Psoas muscle (tissue), 8 donors: ENCODE data around the gene UNK. TPM values are rescaled to one million over a fixed set of nuclear protein-coding genes. Genes with fewer than 3 reads are reported as not detected.

Source experiments
- ATAC-seq, 4 donors: fragments of 200-7000 bp; cut with Tn5 transposase; one replicate each; pipeline ENCODE4 v1.9.1; 2020; ENCODE audit warnings: moderate library complexity in 3 of 4, mild to moderate bottlenecking in 2 of 4
- DNase-seq, 2 donors: peaks; one replicate each; pipeline ENCODE4 v3.0.0-alpha.2; 2020
- H3K27ac ChIP-seq: fragments of 200-600 bp; one replicate; pipeline ENCODE4 v1.8.0; 2022
- H3K27me3 ChIP-seq, 3 donors: fragments of 200-600 bp in 1 of 3; one replicate each; pipeline versions ENCODE4 v1.6.1 to v1.8.0; 2013 to 2022; ENCODE audit warnings: low read length in 2 of 3, mild to moderate bottlenecking in 2 of 3, moderate library complexity in 1 of 3; ENCODE audit not compliant: insufficient read depth in 3 of 3
- H3K36me3 ChIP-seq, 2 donors: fragments of 200-600 bp in 1 of 2; one replicate each; pipeline versions ENCODE4 v1.6.1 to v1.8.0; 2013 to 2022; ENCODE audit warnings: low read depth in 1 of 2, mild to moderate bottlenecking in 1 of 2, moderate library complexity in 1 of 2; ENCODE audit not compliant: insufficient read depth in 1 of 2
- H3K4me1 ChIP-seq: fragments of 200-600 bp; one replicate; pipeline ENCODE4 v1.8.0; 2022
- H3K4me3 ChIP-seq: fragments of 200-600 bp; one replicate; pipeline ENCODE4 v1.8.0; 2022; ENCODE audit warnings: mild to moderate bottlenecking
- H3K9me3 ChIP-seq: fragments of 200-600 bp; one replicate; pipeline ENCODE4 v1.8.0; 2022
- WGBS, 3 donors: extraction: QIAGEN DNeasy Blood & Tissue Kit; methylation state at CpG; one replicate each; pipeline versions ENCODE4 v1.1.6 to v1.1.7; 2013; 5-methylcytosine and 5-hydroxymethylcytosine counted together
- intact Hi-C, 2 donors: fragments of 100-400 bp; cut with DNase I; formaldehyde crosslinking; loops; one replicate each; pipeline versions ENCODE4 v1.11.0 to v1.14.2; 2022
- polyA plus RNA-seq, 3 donors: library from polyadenylated mRNA; stranded (reverse); fragments of 200-250 nt; gene quantifications; one replicate each; pipeline ENCODE4 v1.2.3, GENCODE V29; 2013
- total RNA-seq, 4 donors: library from RNA; stranded (reverse); fragmentation: NEBNext Ultra II Directional in 2 of 4; extraction: Animal tissue kit (Norgen Biotek cat#: 25700) in 2 of 4; gene quantifications; one replicate each; pipeline versions ENCODE4 v1.2.1 to v1.2.4, GENCODE V29; 2021 to 2023
- TF ChIP-seq, protein P1 (sequence below): fragments of 200-600 bp; IDR thresholded peaks from one replicate; pipeline ENCODE4 v1.8.0; 2022; ENCODE audit warnings: antibody characterized with exemption
- donor health status: healthy with polysubstance abuse.
- donor health status: DM: no; HTN: no; CAD: no; lungs with moderate emphysema.
- donor health status: Bipolar disorder and iron deficiency.
- donor health status: healthy.
- donor health status: DM: yes; HTN: yes; CAD: no.
- donor health status: DM: no; HTN: no; CAD: no.
- donor health status: DM: no; HTN: no; CAD: no.
- donor health status: DM: yes; HTN: yes; CAD: no.

The UNK gene
- total and polyA plus RNA-seq, 7 donors = 6.9 to 13.7 (median 8.2) TPM

DNA sequence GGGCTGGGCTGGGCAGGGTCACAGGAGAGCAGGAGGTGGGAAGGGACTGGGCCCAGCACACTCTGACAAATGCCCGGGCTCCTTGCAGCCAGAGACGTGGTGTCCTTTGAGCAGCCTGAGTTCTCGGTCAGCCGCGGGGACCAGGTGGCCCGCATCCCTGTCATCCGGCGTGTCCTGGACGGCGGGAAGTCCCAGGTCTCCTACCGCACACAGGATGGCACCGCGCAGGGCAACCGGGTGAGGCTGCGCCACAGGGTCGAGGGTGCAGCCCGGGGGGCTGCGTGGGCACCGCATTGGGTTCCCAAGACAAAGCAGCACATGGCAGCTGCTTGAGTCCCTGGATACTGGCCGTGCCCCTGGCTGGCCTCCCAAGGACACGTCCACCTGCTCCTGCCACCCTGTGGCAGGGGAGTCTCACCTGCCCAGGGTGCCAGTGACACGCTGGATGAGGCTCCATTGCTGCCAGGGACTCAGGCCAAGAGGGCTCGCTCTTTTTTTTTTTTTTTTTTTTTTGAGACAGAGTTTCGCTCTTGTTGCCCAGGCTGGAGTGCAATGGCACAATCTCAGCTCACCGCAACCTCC lies 40.9 kb upstream of the UNK start:
- DNase-seq (no peak), ATAC-seq (no peak)
- WGBS, 3 donors = 80 to 86% (median 85%) methylated on average over 18 to 25 of the region's 25 CpGs
- no peaks in the 10 kb centered on the region for H3K36me3 ChIP-seq
- H3K27ac ChIP-seq = no peak overlapping the region
- no peaks in the 10 kb centered on the region for H3K9me3 ChIP-seq
- intact Hi-C loops = no loop called here
- TF ChIP-seq, protein P1, sequence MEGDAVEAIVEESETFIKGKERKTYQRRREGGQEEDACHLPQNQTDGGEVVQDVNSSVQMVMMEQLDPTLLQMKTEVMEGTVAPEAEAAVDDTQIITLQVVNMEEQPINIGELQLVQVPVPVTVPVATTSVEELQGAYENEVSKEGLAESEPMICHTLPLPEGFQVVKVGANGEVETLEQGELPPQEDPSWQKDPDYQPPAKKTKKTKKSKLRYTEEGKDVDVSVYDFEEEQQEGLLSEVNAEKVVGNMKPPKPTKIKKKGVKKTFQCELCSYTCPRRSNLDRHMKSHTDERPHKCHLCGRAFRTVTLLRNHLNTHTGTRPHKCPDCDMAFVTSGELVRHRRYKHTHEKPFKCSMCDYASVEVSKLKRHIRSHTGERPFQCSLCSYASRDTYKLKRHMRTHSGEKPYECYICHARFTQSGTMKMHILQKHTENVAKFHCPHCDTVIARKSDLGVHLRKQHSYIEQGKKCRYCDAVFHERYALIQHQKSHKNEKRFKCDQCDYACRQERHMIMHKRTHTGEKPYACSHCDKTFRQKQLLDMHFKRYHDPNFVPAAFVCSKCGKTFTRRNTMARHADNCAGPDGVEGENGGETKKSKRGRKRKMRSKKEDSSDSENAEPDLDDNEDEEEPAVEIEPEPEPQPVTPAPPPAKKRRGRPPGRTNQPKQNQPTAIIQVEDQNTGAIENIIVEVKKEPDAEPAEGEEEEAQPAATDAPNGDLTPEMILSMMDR = no peak
- H3K4me1 ChIP-seq = peaks cover 5% of the 10 kb centered on the region
- no peaks in the 10 kb centered on the region for H3K27me3 ChIP-seq
- H3K4me3 ChIP-seq = no peak overlapping the region

DNA sequence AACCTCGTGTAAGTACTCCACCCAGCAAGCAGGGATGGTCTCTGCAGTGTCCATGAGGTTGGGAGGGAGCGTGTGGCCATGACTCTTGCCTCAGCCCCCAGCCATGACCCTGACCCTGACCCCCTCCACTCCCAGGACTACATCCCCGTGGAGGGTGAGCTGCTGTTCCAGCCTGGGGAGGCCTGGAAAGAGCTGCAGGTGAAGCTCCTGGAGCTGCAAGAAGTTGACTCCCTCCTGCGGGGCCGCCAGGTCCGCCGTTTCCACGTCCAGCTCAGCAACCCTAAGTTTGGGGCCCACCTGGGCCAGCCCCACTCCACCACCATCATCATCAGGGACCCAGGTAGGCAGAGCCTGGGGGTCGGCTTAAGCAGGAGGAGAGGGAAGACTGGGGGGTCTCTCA lies 35.9 kb upstream of the UNK start:
- intact Hi-C loops = loop anchor here (2.0 to 5.0 kb wide), 2 partner anchors 74 to 76 kb away; no protein-coding TSS in a partner anchor
- Histone ChIP-seq H3K27me3 (no peaks in the 10 kb centered on the region), H3K9me3 (no peaks in the 10 kb centered on the region), H3K4me3 (no peak overlapping the region), H3K27ac (no peak overlapping the region), H3K4me1 (peaks cover 8% of the 10 kb centered on the region), H3K36me3 (no peaks in the 10 kb centered on the region)
- 76 to 83% (median 81%) methylated on average over 9 of the region's 9 CpGs for WGBS, 3 donors
- DNase-seq (no peak), ATAC-seq (no peak)
- TF ChIP-seq, protein P1 = no peak

DNA sequence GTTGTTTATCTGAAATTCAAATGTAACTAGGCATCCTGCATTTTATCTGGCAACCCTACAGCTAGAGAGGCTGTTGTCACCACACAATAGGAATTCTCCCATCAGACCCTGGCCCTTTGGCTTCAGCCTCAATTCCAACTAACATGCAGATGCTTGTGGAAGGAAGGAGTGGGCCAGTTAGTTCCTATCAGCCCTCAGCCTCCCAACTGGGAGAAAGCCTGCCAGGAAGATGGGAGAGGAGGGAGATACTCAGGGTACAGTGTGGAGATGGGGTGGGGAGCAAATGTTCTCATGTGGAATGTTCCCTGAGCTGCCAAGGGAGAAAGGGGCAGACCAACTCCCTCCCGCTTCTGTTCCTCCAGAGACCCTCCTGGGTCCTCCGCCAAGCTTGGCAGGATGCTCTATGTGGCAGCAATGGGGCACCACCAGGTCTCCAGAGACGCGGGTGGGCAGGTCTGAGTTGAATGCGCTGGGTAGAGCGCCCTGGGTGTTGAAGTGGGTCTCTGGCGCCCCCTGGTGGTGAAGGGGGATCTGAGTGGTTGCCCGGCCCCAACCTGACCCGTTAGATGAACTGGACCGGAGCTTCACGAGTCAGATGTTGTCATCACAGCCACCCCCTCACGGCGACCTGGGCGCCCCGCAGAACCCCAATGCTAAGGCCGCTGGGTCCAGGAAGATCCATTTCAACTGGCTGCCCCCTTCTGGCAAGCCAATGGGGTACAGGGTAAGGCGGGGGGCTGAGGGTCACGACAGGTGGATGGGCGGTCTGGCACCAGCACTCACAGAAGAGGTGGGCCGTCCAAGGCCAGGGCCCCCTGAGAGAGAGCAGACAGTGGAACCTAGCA lies 34.8 kb upstream of the UNK start:
- H3K9me3 ChIP-seq = no peaks in the 10 kb centered on the region
- peak; percentile 90 to 95 for DNase-seq
- H3K36me3 ChIP-seq = no peaks in the 10 kb centered on the region
- intact Hi-C loops = loop anchor here (2.0 to 5.0 kb wide), 3 partner anchors 75 to 117 kb away; partner anchors contain the start of gene SMIM5 (in 2 of the 2)
- H3K4me3 ChIP-seq = no peak overlapping the region
- peaks cover 13% of the 10 kb centered on the region for H3K4me1 ChIP-seq
- peak; percentile 74 to 84 (median 76) for ATAC-seq
- 10 to 16% (median 12%) methylated on average over 20 of the region's 20 CpGs for WGBS, 3 donors
- H3K27ac ChIP-seq = no peak overlapping the region
- TF ChIP-seq, protein P1 = peak; percentile 97
- H3K27me3 ChIP-seq = no peaks in the 10 kb centered on the region

DNA sequence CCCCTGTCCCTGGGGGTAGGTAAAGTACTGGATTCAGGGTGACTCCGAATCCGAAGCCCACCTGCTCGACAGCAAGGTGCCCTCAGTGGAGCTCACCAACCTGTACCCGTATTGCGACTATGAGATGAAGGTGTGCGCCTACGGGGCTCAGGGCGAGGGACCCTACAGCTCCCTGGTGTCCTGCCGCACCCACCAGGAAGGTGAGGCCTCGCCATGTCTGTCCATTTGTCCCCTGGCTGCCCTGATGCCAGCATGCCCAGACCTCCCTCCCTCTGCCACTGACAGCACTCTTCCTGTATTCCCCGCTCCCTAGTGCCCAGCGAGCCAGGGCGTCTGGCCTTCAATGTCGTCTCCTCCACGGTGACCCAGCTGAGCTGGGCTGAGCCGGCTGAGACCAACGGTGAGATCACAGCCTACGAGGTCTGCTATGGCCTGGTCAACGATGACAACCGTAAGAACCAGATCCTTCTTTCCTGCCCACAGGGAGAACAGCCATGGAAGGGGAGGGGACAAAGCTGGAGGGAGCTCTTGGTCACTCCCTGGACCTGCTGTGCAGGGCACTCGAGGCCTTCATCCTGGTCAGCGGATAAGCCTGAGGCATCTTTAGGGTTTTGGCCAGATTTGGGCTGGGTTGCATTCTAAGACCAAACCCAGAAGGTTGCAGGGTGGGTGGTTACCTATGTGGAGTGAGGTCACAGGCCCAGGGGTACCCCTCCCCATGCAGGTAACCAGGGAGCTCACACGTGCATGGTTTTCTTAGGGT lies 33.8 kb upstream of the UNK start:
- intact Hi-C loops = loop anchor here (2.0 kb wide), 1 partner anchor 118 kb away; the partner anchor contains the start of gene SMIM5 (in 2 of the 2)
- H3K27ac ChIP-seq = no peak overlapping the region
- peaks cover 13% of the 10 kb centered on the region for H3K4me1 ChIP-seq
- no peak for DNase-seq
- no peaks in the 10 kb centered on the region for H3K27me3 ChIP-seq
- H3K4me3 ChIP-seq = no peak overlapping the region
- 80 to 86% (median 83%) methylated on average over 23 of the region's 23 CpGs for WGBS, 3 donors
- ATAC-seq = no peak
- H3K9me3 ChIP-seq = no peaks in the 10 kb centered on the region
- H3K36me3 ChIP-seq = no peaks in the 10 kb centered on the region
- TF ChIP-seq, protein P1 = no peak
